ENCODE data around the gene CDH11. TPM values are rescaled to one million over a fixed set of nuclear protein-coding genes. Genes with fewer than 3 reads are reported as not detected.

Gene CDH11
- total RNA-seq, 1 donor from 2014 or later: 145 TPM

DNA sequence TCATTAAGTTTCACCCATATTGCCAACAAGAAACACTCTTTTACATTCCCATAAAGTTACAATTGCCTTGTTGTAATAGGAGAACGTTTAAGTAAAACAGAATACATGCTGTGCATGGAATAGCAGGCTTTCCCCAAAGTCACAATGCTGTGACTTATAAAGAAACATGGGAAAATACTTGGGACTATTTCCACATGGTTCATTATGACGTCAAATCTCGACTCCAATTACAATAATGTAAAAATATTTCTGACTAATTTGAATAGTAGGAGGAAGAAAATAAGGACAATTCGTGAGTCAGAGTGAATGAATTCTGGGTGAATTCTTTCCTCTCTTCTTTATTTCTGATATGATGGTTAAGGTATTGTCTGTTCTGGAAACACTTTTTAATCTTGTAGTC, 52.8 kb downstream of the CDH11 start:
- Histone ChIP-seq H3K4me1 (peaks cover 0 to 24% of the 10 kb centered on the region in 2 donors), H3K27ac (no peak overlapping the region), H3K4me3 (no peak overlapping the region), H3K27me3 (no peaks in the 10 kb centered on the region), H3K36me3 (no peaks in the 10 kb centered on the region), H3K9me3 (no peaks in the 10 kb centered on the region)
- TF ChIP-seq, protein P1, sequence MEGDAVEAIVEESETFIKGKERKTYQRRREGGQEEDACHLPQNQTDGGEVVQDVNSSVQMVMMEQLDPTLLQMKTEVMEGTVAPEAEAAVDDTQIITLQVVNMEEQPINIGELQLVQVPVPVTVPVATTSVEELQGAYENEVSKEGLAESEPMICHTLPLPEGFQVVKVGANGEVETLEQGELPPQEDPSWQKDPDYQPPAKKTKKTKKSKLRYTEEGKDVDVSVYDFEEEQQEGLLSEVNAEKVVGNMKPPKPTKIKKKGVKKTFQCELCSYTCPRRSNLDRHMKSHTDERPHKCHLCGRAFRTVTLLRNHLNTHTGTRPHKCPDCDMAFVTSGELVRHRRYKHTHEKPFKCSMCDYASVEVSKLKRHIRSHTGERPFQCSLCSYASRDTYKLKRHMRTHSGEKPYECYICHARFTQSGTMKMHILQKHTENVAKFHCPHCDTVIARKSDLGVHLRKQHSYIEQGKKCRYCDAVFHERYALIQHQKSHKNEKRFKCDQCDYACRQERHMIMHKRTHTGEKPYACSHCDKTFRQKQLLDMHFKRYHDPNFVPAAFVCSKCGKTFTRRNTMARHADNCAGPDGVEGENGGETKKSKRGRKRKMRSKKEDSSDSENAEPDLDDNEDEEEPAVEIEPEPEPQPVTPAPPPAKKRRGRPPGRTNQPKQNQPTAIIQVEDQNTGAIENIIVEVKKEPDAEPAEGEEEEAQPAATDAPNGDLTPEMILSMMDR (IDR thresholded peaks at IDR 0.05): no peak
- intact Hi-C loops (cut with DNase I): no loop called here
- DNase-seq (ENCODE audit: low spot score in 2 of 2): no peak

DNA sequence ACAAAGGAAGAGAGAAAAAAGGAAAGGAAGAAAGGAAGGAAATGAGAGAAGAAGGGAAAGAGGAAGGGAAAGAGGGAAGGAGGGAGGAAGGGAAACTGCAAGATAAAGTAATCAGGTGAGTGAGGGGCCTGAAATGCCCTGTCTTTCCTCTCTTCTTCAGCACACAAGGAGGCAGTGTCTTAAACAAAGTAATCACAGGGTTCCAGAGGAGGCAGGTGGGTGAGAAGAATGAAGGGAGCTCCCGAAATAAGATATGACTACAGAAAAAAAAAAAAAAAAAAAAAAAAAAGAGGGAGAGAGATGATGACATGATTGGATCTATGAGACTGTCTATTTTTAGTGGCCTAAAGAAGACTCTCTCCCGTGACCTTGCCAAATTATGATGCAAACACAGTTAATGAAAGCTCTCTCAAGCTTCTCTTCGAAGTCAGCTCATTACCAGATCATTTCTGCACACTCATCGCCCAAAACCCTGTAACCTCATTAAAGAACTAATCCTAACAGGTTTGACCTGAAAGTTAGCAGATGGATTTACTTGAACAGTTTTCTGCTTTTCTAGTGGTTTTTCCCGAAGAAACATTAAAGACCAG, 53.6 kb downstream of the CDH11 start:
- Histone ChIP-seq H3K27ac (no peak overlapping the region), H3K9me3 (no peaks in the 10 kb centered on the region), H3K27me3 (no peaks in the 10 kb centered on the region), H3K4me1 (peaks cover 0 to 24% of the 10 kb centered on the region in 2 donors), H3K36me3 (no peaks in the 10 kb centered on the region), H3K4me3 (no peak overlapping the region)
- TF ChIP-seq, protein P1 (IDR thresholded peaks at IDR 0.05): no peak
- intact Hi-C loops (cut with DNase I): no loop called here
- no peak for DNase-seq (ENCODE audit: low spot score in 2 of 2)

DNA sequence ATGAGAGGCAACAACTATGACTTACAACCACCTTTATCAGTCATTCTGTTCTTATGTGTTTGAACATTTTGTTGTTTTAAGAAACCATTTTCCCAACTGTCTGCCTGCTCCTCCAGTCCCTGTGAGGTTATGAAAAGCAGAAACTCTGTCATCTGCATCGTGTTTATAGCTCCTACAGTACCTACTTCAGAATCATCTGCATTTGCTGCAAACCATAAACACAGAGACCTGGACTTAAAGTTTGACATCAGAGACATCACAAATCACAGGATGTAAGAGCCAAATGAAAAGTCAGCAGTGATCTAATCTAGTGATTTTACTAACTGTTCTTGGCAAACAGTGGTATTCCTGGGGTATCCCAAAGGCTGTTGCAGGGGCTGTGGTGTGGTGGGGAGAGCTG, 55.2 kb downstream of the CDH11 start:
- Histone ChIP-seq H3K27ac (no peak overlapping the region), H3K36me3 (no peaks in the 10 kb centered on the region), H3K9me3 (no peaks in the 10 kb centered on the region), H3K27me3 (no peaks in the 10 kb centered on the region), H3K4me1 (peaks cover 0 to 13% of the 10 kb centered on the region in 2 donors), H3K4me3 (no peak overlapping the region)
- DNase-seq (ENCODE audit: low spot score in 2 of 2): no peak
- TF ChIP-seq, protein P1 (IDR thresholded peaks at IDR 0.05): no peak
- intact Hi-C loops (cut with DNase I): no loop called here

DNA sequence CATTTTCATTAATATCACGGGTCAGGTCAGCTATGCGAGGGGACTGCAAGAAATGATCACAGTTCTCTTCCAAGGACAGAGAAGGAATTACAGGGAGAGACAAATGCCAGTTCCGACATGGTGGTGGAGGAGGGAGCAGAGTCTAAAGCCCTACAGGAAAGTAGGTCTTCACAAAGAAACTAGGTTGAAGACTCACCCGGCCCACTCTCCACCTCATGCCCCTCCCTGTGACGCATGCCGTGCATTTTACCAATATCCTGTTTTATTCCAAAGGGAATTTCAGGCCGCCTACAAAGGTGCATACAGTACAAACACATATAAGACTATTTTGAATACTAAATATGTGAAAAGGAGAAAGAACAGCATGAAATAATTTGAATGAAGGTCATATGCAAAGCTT, 56.8 kb downstream of the CDH11 start:
- no peak overlapping the region for H3K27ac ChIP-seq
- H3K4me1 ChIP-seq: peaks cover 0 to 4% of the 10 kb centered on the region in 2 donors
- DNase-seq (ENCODE audit: low spot score in 2 of 2): no peak
- no peaks in the 10 kb centered on the region for H3K9me3 ChIP-seq
- no peak overlapping the region for H3K4me3 ChIP-seq
- H3K27me3 ChIP-seq: no peaks in the 10 kb centered on the region
- H3K36me3 ChIP-seq: no peaks in the 10 kb centered on the region
- TF ChIP-seq, protein P1 (IDR thresholded peaks at IDR 0.05): no peak
- intact Hi-C loops (cut with DNase I): no loop called here

DNA sequence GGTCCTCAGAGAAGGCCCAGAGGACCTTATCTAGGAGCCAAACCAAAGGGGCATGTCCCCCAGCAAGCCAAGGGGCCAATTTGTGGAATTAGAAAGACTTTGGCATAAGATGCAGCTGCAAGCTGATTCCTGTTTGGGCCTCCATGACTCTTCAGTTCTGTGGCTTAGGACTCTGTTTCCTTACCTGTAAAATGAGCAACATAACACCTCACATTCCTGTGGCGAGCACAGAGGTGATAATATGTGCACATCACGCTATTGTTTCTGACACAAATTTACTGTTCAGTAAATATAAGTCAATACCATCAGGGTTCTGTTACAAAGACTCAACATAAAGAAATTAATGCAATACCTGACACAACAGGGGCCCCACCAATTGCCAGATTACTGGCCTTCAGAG, 57.7 kb downstream of the CDH11 start:
- TF ChIP-seq, protein P1 (IDR thresholded peaks at IDR 0.05): no peak
- H3K36me3 ChIP-seq: no peaks in the 10 kb centered on the region
- no peaks in the 10 kb centered on the region for H3K27me3 ChIP-seq
- no peaks in the 10 kb centered on the region for H3K9me3 ChIP-seq
- intact Hi-C loops (cut with DNase I): no loop called here
- no peak overlapping the region for H3K4me3 ChIP-seq
- no peak overlapping the region for H3K27ac ChIP-seq
- DNase-seq (ENCODE audit: low spot score in 2 of 2): no peak
- no peaks in the 10 kb centered on the region for H3K4me1 ChIP-seq
